GM19351 (cell line): ENCODE results near the gene ZNF462.
"Not testable (repeated sequence)": the region's sequence is repeated elsewhere in the genome, so short reads cannot be mapped to it uniquely, and the experiment has no call there.

Experiments used
- ATAC-seq: cut with Tn5 transposase; IDR thresholded peaks from one replicate; pipeline ENCODE4 v1.9.1; 2021; ENCODE audit warnings: mild to moderate bottlenecking, moderate library complexity; ENCODE audit not compliant: unreplicated experiment

The ZNF462 gene

DNA sequence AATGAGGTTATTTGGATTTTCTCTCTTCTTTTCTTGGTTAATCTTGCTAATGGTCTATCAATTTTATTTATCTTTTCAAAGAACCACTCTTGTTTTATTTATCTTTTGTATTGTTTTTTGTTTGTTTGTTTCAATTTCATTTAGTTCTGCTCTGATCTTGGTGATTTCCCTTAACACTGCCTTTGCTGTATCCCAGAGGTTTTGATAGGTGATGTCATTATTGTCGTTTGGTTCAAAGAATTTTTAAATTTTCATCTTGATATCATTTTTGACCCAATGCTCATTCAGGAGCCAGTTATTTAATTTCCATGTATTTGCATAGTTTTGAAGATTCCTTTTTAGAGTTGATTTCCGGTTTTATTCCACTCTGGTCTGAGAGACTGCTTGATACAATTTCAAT is 126.9 kb downstream of the ZNF462 start:
- ATAC-seq = not testable (repeated sequence)

DNA sequence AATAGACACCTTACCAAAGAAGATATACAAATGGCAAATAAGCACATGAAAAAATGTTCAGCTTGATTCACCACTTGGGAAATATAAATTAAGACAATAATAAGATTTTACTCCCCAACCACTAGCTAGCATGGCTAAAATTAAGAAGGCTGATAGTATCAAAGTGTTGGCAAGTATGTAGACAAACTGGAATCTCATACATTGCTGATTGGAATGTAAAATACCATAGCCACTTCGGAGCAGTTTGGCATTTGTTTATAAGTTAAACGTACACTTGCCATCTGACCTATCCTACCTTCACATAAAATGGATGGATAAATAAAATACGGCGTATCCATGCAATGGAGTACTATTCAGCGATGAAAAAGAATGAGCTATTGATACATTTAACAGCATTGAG is 129.2 kb downstream of the ZNF462 start:
- no peak for ATAC-seq

DNA sequence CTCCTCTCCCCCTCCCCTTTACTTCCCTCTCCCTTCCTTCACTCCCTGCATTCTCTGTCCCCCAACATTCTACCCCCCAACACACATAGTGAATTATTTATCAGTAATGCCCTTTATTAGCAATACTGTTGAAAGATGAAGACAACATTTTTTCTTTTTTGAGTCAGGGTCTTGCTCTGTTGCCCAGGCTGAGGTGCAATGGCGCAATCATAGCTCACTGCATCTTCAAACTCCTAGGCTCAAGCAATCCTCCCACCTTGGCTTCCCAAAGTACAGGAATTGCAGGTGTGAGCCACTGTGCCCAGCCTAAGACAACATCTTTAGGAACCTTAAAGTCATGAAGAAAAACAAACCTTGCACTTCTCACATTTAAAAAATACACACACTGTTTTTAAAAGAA is 130.6 kb downstream of the ZNF462 start:
- ATAC-seq = no peak

DNA sequence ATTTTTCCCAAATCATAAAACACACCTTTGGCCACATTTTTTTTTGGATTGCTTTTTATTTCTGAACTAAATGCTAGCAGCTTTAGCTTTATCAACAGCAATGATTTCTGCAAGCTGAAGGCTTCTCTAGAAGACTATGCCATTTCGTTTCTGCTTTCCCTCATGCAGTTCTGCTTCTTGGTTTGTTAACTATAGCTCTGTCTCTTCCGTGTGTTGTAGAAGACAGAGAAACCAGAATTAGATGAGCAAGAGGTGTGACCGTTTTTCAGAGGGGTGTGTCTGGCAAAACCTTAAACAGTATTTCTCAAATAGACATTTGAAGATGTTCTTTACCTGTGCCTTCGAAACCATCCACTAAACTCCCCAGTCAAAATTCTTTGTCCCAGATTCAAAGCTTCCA is 131.5 kb downstream of the ZNF462 start:
- ATAC-seq = peak; percentile 64

DNA sequence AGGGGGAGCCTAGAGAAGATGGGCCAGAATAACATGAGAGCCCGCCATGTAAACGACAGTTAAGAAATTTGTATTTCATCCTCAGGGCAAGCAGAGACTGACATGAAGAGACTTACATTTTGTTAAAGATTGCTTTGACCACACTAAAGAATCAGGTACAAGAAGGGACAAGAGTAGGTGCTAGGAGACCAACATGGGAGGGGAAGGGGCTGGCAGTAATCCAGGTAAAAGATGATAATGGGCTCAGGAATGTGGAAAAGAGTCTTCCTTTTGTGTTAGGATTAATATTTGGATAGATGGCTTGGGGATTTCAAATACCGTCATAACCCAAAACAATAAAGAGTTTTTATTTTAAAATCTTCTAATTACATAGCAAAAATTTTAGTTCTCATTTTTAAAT is 137.3 kb downstream of the ZNF462 start:
- ATAC-seq = no peak

DNA sequence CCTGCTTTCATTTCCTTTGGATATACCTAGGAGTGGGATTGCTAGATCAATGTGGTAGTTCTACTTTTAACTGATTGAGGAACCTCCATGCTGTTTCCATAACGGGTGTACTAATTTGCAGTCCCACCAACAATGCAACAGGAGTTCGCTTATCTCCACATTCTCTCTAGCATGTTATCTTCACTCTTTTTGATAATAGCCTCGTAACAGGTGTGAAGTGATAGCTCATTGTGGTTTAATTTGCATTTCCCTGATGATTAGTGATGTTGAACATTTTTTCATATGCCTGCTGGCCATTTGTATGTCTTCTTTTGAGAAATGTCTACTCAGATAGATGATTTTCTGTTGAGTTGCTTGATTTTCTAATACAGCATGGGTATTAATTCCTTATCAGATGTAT is 142.2 kb downstream of the ZNF462 start:
- ATAC-seq = no peak

DNA sequence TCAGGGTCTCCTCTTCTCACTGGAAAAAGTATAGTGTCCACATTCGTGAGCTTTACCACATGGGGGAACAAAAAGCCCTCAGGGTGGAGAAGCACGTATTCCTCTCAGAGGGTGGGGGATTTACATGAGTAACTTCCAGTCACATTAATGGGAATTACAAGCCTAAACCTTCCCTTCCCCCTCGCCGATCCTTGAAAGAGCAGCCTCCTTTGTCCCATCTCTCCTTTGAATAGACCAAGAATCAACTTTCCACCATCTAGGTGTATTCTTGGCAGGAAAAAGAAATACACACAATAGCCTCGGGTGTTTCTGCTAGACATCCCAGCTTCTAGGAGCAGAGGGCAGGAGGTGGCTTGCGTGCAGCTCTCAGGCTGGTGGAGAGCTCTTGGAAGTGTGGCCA is 144.4 kb downstream of the ZNF462 start:
- no peak for ATAC-seq

DNA sequence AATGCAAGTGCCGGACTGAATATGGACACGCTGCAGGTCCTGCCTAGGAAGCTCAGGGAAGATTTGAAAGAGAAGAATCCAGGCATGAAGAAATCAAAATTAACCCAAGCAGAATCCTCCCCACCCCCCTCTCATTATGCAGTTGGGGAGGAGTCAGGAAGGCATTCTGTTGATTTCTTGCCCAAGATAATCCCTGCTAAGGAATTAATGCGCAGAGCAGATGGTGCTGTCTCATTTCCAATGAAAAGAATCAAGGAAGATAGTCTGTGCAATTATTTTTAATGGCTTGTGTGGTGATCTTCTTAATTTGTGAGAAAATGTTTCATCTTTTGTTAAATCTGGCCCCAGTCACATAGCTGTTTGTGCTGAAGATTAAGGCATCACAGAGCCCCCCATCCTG is 145.0 kb downstream of the ZNF462 start:
- ATAC-seq = no peak

DNA sequence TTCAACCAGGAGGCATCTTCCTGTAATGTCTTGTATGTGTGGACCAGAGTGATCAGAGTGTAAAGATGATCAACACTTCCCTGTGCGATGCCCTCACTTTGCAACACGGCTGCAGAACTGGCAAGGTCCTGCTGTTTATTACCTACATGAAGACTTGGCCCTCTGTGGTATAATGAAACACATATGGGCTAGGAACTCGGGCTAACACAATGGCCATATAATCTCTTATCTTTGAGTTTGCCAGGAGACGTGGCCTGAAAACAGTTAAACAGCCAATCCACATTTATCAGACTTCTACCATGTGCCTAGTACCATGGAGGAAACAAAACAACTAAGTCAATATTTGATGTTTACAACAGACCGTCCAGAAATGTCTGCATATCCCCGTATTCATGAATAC is 145.5 kb downstream of the ZNF462 start:
- no peak for ATAC-seq

DNA sequence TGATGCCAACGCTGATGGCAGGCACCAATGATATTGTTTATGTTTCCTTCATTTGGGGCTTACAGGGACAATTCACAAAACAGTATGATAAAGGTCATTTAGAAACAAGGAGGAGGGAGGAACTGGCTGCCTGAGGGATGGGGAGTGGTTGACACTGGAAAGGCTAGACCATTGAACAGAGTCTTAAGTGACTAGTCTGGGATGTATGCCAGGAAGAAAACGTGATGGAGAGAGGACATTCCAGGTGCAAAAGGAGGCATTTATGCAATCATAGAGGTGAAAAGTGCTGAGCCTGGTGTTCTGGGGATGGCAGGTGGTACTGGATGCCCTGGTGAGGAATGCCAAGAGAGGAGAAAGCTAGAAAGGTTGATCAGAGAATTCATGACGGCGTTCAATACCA is 153.4 kb downstream of the ZNF462 start:
- no peak for ATAC-seq

DNA sequence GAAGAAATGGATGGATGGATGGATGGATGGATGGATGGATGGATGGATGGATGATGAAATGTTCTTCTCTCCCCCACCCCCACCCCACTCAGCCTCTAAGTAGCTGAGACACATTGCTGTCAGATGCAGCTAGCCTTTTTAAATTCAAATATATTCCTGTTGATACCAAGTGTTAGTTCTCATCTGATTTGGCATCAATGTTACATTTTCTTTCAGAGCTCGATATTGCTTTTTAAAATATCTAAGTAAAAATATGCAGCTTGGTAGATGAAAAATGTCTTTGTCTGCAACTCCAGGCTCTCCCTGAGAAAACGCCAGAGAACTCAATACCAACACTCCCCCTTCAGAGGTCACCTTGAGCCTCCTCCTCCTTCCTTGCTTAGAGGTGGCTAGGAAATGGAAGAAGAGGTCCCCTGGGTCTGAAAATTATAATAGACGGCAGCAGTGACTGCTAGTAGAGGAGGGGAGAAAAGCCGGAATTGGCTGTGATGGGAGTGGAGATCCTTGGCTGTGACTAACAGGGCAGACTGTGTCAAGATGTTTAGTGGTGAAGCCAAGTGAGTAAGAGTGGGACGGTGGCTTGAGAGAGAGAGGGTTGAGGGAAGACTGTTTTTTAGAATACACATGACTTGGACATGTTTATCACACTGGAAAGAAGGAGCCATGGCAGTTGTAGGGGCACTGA is 156.0 kb downstream of the ZNF462 start:
- ATAC-seq = no peak

DNA sequence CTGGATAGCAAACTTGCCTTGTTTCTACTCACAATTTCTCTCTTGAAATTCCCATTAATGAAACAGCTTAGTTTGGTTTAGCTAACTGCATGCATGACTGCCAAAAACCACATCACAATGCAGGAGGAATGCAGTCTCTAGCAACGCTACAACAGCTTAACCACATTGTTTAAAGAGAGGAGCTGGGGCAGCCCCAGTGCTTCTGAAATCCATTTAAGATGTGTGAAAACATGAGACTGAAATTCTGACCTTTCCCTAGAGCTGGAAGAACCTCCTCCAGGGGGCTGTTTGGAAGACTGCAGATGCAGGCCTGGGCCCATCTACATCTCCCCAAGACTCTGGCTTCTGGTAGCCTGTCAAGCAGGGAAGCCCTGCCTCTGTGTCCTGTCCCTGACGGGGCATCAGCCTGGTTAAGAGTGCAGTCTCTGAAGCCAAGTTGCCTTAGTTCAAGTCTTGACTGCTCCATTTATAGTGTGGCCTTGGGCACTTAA is 157.1 kb downstream of the ZNF462 start:
- peak; percentile 60 for ATAC-seq

DNA sequence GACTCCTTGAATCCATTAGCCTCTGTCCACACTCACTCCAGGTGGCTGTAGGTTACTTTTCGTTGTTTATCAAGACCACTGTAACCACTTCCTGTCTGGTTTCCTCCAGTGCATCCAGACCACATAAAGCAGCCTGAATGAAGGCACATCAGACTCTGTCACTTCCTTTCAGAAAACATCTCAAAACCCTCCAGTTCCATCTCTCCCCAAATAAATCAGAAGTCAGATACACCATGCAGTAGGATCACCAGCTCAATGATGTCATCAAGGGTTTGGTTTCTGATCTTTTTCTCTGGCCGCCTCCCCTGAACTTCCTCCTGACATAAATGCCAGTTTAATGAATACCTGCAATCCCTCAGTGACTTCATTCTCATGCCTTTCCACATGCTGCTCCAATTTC is 161.2 kb downstream of the ZNF462 start:
- ATAC-seq = peak; percentile 77

DNA sequence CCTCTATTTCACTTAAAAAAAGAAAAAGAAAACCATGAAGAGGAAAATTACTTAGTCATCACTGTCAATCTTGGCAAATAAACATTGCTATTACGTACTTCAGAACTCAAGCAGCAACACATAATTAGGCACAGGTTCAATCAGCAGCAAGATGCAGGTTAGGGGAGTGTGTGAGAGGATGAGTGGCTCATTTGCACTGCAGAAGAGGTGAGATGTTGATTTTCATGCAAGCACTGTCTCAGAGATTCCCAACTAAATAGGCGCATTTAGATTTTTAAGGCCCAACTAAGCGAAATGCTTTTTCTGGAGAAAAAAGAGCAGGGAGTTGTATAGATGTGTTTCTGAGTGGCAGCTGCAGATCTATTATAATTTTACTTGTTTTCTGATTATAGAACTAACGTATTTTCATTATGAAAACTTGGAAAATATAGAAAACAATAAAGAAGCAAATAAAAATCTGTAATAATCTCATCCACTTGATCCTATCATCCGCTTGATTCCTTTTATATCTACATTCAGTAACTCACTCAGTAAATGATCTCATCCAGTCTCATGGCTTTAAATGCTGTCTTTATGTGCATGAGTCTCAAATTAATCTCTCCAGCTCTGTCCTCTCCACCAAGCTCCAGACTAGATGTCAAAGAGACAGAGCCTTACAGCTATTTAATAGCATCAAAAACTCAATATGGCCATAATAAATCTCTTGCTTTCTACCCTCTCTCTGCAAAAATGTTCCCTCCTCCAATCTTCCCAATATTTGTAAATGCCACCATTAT is 162.5 kb downstream of the ZNF462 start:
- no peak for ATAC-seq

DNA sequence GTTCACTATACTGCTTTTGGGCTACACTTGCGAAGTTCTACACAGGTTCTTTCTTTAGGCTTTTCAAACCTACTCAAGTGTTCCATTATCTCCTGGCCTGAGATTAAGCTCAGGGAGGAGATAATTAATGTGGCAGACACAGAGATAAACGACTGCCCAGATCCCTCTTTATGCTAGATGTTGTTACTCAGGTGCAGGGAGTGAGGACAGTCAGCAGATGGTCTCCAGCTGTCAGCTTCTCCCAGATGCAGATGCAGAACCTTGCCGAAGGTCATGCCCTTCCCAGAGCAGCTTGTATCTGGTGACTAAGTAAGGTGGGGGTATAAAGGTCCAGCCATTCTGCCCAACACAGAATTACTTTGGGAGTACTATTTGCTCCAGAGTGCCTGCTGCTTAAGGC is 166.2 kb downstream of the ZNF462 start:
- ATAC-seq = no peak

DNA sequence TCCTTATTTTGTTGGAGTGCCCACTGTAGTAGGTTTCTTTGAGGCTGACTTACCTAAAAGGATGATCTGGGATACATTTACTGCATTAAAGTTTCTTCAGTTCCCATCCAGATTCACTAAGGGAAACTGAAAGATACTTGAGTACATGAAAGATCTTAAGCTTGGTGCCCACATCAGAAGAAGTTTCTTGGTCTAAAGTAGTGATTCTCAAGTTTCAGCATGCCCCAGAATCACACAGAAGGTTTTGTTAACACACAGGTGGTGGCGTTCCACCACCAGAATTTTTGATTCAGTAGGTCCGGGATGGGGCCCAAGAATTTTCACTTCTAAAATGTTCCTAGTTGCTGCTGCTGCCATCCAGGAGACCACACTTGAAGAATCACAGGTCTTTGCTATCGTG is 171.0 kb downstream of the ZNF462 start:
- no peak for ATAC-seq

DNA sequence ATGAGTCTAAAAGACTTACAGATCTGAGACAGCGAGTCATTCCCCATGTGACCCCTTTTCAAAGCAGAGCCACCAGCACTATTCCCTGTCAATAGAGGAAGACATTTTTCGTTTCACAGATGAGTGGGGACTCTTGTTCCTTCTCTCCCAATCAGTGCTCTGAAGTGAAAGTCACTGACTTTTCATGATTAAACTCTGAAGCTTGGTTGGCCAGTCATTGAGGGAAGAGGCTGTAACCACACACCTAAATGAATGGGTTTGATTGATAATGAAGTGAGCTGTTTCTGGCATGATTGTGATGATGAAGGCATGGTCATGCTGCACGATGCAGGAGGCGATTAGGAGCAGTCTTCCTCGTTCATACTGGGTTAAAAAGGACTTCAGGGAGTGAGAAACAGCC is 171.9 kb downstream of the ZNF462 start:
- no peak for ATAC-seq

DNA sequence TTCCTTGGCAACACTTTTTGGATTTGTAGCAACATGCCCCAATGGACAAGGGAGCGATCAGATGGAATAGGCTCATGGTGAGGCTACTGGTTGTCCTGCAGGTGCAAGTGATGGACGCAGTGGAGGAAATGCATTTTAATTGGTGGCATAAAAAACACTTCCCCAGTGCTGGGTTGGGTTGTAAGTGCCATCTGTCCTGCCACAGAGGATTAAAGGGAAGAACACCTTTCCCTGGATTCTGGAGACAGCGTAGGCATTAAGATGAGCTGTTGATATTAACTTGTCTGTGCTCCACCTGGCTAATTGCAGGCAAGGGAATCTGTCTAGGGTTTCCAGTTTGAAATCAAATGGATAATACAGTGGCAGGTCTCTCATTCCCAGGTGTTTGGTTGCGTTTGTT is 173.4 kb downstream of the ZNF462 start:
- no peak for ATAC-seq

DNA sequence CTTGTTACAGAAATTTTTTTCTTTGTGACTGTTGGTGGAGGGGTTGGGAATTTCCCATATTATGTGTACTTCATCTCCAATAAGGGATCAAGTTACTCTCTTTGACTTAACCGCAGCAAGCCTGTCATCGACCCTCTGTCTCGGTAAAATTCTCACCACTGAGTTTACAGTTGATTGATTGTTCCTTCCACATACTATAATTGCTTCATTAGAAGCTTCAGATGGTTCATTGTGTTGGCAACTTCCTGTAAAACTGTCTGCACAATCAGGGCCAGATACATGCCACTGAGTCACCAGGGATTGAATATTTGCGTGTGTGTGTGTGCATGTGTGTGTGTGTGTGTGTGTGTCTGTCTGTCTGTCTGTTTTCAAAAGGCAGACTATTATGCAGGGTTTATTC is 176.6 kb downstream of the ZNF462 start:
- no peak for ATAC-seq

DNA sequence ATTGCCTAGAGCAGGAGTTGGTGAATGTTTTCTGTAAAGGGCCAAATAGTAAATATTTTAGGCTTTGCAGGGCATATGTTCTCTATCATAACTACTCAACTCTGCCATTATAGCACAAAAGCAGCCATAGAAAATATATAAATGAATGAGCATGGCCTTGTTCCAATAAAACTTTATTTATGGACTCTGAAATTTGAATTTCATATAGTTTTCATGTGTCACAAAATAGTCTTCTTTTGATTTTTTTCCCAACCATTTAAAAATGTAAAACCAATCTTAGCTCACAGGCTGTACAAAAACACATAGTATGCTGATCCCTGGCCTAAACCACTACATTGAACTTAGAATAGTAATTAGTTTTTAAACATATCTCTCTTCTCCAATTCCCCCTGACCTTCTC is 179.6 kb downstream of the ZNF462 start:
- no peak for ATAC-seq

DNA sequence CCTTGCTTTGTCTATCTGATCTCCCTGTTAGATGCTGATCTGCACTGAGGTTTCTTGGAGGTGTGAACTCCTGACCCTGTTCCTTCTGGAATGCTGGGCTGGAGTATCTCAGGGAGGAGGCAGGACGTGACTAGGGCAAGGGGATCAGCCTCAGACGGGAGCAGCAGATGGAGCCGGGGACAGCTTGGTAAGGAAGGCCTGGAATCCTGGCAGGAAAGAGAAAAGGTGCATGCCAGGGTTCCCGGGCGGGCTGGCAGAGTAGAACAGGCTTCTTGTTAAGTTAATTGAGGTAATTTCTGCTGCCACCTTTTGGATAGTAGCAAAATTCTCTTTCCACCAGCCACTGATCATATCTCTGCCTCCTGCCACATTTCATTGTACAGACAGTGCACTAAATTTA is 180.9 kb downstream of the ZNF462 start:
- ATAC-seq = no peak

DNA sequence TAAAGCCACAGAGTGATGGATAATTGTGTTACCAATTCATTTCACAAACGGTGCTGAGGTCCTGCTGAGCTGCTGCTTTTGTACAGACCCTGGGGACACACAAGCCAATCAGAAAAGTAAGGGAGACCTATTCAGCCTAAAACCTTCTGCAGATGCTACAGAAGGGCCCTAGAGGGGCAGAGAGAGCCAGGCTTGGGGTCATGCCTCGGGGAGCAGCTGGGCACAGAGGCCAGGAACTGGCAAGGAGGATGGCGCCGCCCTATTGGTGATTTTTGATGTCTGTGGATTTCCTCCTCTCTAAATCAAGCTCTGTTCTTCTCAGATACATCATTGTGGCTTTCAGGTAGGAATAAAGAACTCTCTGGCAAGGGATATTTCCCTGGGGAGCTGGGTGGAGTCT is 181.9 kb downstream of the ZNF462 start:
- ATAC-seq = no peak

DNA sequence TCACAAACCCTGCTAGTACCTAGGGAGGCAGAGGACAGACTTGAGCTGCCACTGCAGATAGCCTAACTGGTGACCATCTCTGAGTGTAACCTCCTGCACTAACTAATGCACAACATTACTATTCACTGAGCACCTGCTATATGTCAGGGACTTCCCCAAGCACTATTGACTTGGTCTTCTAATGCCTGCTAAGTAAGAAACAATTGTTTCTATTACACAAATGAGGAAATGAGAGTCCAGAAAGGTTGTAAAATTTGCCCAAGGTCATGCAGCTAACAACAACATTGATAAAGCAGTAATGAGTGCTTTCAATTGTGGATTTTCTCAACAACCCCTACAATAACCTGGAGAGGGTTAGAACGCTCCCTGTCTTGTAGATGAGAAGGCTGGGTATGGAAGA is 183.7 kb downstream of the ZNF462 start:
- peak; percentile 99 for ATAC-seq
